Amniotic stem cell (primary cell): ENCODE results near the gene HMOX1.
A peak's percentile ranks its signal among the peaks of the same experiment; 100 is the strongest.

Experiments used
- DNase-seq: peaks from one replicate; lab custom pipeline; 2025; lab: John Stamatoyannopoulos, UW

HMOX1 gene

GRCh38 chr22:35350539-35351503, 30.1 kb upstream of the HMOX1 start:
- peak; percentile 89 for DNase-seq

- no peak for DNase-seq
Measured at GRCh38 chr22:35352214-35353111, 28.4 kb upstream of the HMOX1 start.

- DNase-seq, result no peak
Measured at GRCh38 chr22:35353318-35353717, 27.6 kb upstream of the HMOX1 start.

GRCh38 chr22:35354068-35354467, 26.8 kb upstream of the HMOX1 start:
- no peak for DNase-seq

- DNase-seq, result no peak
Measured at GRCh38 chr22:35357883-35358621, 22.8 kb upstream of the HMOX1 start.

- DNase-seq, result no peak
Measured at GRCh38 chr22:35359380-35360065, 21.4 kb upstream of the HMOX1 start.

- DNase-seq, result no peak
Measured at GRCh38 chr22:35361001-35361558, 19.8 kb upstream of the HMOX1 start.

GRCh38 chr22:35363566-35364086, 17.3 kb upstream of the HMOX1 start:
- DNase-seq, result no peak

GRCh38 chr22:35364230-35364629, 16.7 kb upstream of the HMOX1 start:
- DNase-seq, result peak; percentile 31

GRCh38 chr22:35367331-35367886, 13.5 kb upstream of the HMOX1 start:
- no peak for DNase-seq

- no peak for DNase-seq
Measured at GRCh38 chr22:35368386-35368785, 12.5 kb upstream of the HMOX1 start.

- DNase-seq, result no peak
Measured at GRCh38 chr22:35369996-35370395, 10.9 kb upstream of the HMOX1 start.

GRCh38 chr22:35373781-35374180, 7.1 kb upstream of the HMOX1 start:
- no peak for DNase-seq

GRCh38 chr22:35375031-35375430, 5.9 kb upstream of the HMOX1 start:
- DNase-seq, result no peak

GRCh38 chr22:35375526-35375925, 5.4 kb upstream of the HMOX1 start:
- no peak for DNase-seq

GRCh38 chr22:35376728-35377472, 4.0 kb upstream of the HMOX1 start:
- DNase-seq, result peak; percentile 94

GRCh38 chr22:35377735-35378134, 3.2 kb upstream of the HMOX1 start:
- DNase-seq, result no peak

GRCh38 chr22:35378621-35379020, 2.3 kb upstream of the HMOX1 start:
- no peak for DNase-seq

GRCh38 chr22:35379146-35379993, 1.5 kb upstream of the HMOX1 start:
- no peak for DNase-seq
